RWPE2 (cell line): ENCODE measurements around the gene AFAP1L1.

Experiments used
- ATAC-seq: fragments of 200-7000 bp; cut with Tn5 transposase; 3 replicates; pipeline ENCODE4 v1.9.1; 2021; ENCODE audit warnings: low read depth
- DNase-seq: peaks from one replicate; pipeline ENCODE4 v3.0.0-alpha.2; 2020; ENCODE audit warnings: low spot score
- H3K27ac ChIP-seq: fragments of 450-650 bp; 2 replicates; pipeline ENCODE4 v1.5.1; 2017; ENCODE audit warnings: mild to moderate bottlenecking; ENCODE audit not compliant: poor library complexity, severe bottlenecking
- H3K27me3 ChIP-seq: fragments of 250-450 bp; sonication (Bioruptor Pico); 2 replicates; pipeline ENCODE4 v1.5.1; 2021; ENCODE audit warnings: mild to moderate bottlenecking, moderate library complexity; ENCODE audit not compliant: insufficient read depth, poor library complexity, severe bottlenecking
- H3K36me3 ChIP-seq: fragments of 250-450 bp; sonication (Bioruptor Pico); 2 replicates; pipeline ENCODE4 v1.5.1; 2020; ENCODE audit warnings: low read depth, mild to moderate bottlenecking, moderate library complexity
- H3K4me1 ChIP-seq: fragments of 250-450 bp; sonication (Bioruptor Pico); 2 replicates; pipeline ENCODE4 v1.5.1; 2021; ENCODE audit warnings: mild to moderate bottlenecking, moderate library complexity; ENCODE audit not compliant: insufficient read depth, poor library complexity, severe bottlenecking
- H3K4me3 ChIP-seq: fragments of 250-450 bp; sonication (Bioruptor Pico); 2 replicates; pipeline ENCODE4 v1.5.1; 2021; ENCODE audit warnings: mild to moderate bottlenecking, moderate library complexity; ENCODE audit not compliant: severe bottlenecking
- H3K9me3 ChIP-seq: fragments of 250-450 bp; sonication (Bioruptor Pico); 2 replicates; pipeline ENCODE4 v1.5.1; 2021; ENCODE audit warnings: mild to moderate bottlenecking, moderate library complexity; ENCODE audit not compliant: severe bottlenecking
- CTCF ChIP-seq: fragments of 450-650 bp; IDR thresholded peaks from one replicate; pipeline ENCODE4 v1.5.1; 2017; ENCODE audit warnings: mild to moderate bottlenecking, moderate library complexity; ENCODE audit not compliant: poor library complexity, severe bottlenecking

Gene AFAP1L1

GRCh38 chr5:149273237-149273636 is 1.6 kb downstream of the AFAP1L1 start:
- TF ChIP-seq CTCF = no peak
- Histone ChIP-seq H3K4me3 (no peak overlapping the region), H3K27ac (no peak overlapping the region), H3K9me3 (no peaks in the 10 kb centered on the region), H3K4me1 (peaks cover 4% of the 10 kb centered on the region), H3K27me3 (no peaks in the 10 kb centered on the region), H3K36me3 (no peaks in the 10 kb centered on the region)
- no peak for ATAC-seq
- DNase-seq = no peak

GRCh38 chr5:149273950-149274349 is 2.3 kb downstream of the AFAP1L1 start:
- Histone ChIP-seq H3K27ac (no peak overlapping the region), H3K4me1 (peaks cover 4% of the 10 kb centered on the region), H3K9me3 (no peaks in the 10 kb centered on the region), H3K4me3 (no peak overlapping the region), H3K27me3 (no peaks in the 10 kb centered on the region), H3K36me3 (no peaks in the 10 kb centered on the region)
- TF ChIP-seq CTCF = no peak
- no peak for DNase-seq
- ATAC-seq = no peak

- Histone ChIP-seq H3K4me3 (no peak overlapping the region), H3K36me3 (no peaks in the 10 kb centered on the region), H3K4me1 (peaks cover 4% of the 10 kb centered on the region), H3K27ac (no peak overlapping the region), H3K9me3 (no peaks in the 10 kb centered on the region), H3K27me3 (no peaks in the 10 kb centered on the region)
- DNase-seq = no peak
- no peak for TF ChIP-seq CTCF
- no peak for ATAC-seq
These were observed 3.3 kb downstream of the AFAP1L1 start for GRCh38 chr5:149274939-149275338.

- ATAC-seq (no peak), DNase-seq (no peak)
- H3K9me3 ChIP-seq = no peaks in the 10 kb centered on the region
- no peak for TF ChIP-seq CTCF
- H3K4me1 ChIP-seq = no peaks in the 10 kb centered on the region
- no peaks in the 10 kb centered on the region for H3K36me3 ChIP-seq
- H3K4me3 ChIP-seq = no peak overlapping the region
- H3K27me3 ChIP-seq = no peaks in the 10 kb centered on the region
- H3K27ac ChIP-seq = no peak overlapping the region
These were observed 6.1 kb downstream of the AFAP1L1 start for GRCh38 chr5:149277801-149278200.

- Histone ChIP-seq H3K4me3 (no peak overlapping the region), H3K27me3 (no peaks in the 10 kb centered on the region), H3K27ac (no peak overlapping the region), H3K9me3 (no peaks in the 10 kb centered on the region), H3K36me3 (no peaks in the 10 kb centered on the region), H3K4me1 (no peaks in the 10 kb centered on the region)
- TF ChIP-seq CTCF = no peak
- ATAC-seq (no peak), DNase-seq (no peak)
These were observed 7.0 kb downstream of the AFAP1L1 start for GRCh38 chr5:149278451-149279210.
